CD4-positive, alpha-beta T cell treated with Interleukin-2 at 100 ng/mL for 4 hours (primary cell): ENCODE data around the gene CDK13.
A peak's percentile ranks its signal among the peaks of the same experiment; 100 is the strongest.
"Not testable (repeated sequence)": the region's sequence is repeated elsewhere in the genome, so short reads cannot be mapped to it uniquely, and the experiment has no call there.

Source experiments
- DNase-seq: peaks from one replicate; pipeline ENCODE4 v3.0.0-alpha.2; 2020; ENCODE audit warnings: low spot score

CDK13 gene

GRCh38 chr7:40098810-40099209, 148.8 kb downstream of the CDK13 start:
- DNase-seq = no peak

GRCh38 chr7:40099837-40100236, 149.8 kb downstream of the CDK13 start:
- no peak for DNase-seq

GRCh38 chr7:40101201-40101600, 151.1 kb downstream of the CDK13 start:
- DNase-seq = no peak

GRCh38 chr7:40102897-40103296, 152.8 kb downstream of the CDK13 start:
- no peak for DNase-seq

GRCh38 chr7:40105879-40106473, 155.9 kb downstream of the CDK13 start:
- no peak for DNase-seq

GRCh38 chr7:40115936-40116335, 165.9 kb downstream of the CDK13 start:
- no peak for DNase-seq

- not testable (repeated sequence) for DNase-seq
Measured at GRCh38 chr7:40117199-40117598, 167.1 kb downstream of the CDK13 start.

- DNase-seq = not testable (repeated sequence)
Measured at GRCh38 chr7:40118201-40118600, 168.1 kb downstream of the CDK13 start.

GRCh38 chr7:40120020-40120419, 170.0 kb downstream of the CDK13 start:
- DNase-seq = no peak

GRCh38 chr7:40122100-40122939, 172.3 kb downstream of the CDK13 start:
- not testable (repeated sequence) for DNase-seq

- DNase-seq = no peak
Measured at GRCh38 chr7:40122940-40123254, 172.8 kb downstream of the CDK13 start.

- peak; percentile 32 for DNase-seq
Measured at GRCh38 chr7:40133561-40134427, 183.7 kb downstream of the CDK13 start.

- peak; percentile 89 for DNase-seq
Measured at GRCh38 chr7:40134428-40135316, 184.6 kb downstream of the CDK13 start, which contains the start of the genes MPLKIP and SUGCT. Gene MPLKIP, minus strand, starts transcription at chr7:40134622. Its CDS starts 55 bp downstream, at chr7:40134567. Gene SUGCT, plus strand, starts transcription at chr7:40135005.

GRCh38 chr7:40135317-40135610, 185.2 kb downstream of the CDK13 start:
- peak; percentile 1 for DNase-seq

GRCh38 chr7:40137563-40137962, 187.5 kb downstream of the CDK13 start:
- no peak for DNase-seq

- DNase-seq = no peak
Measured at GRCh38 chr7:40138973-40139372, 188.9 kb downstream of the CDK13 start.

GRCh38 chr7:40139891-40140290, 189.8 kb downstream of the CDK13 start:
- DNase-seq = not testable (repeated sequence)

GRCh38 chr7:40141916-40142315, 191.9 kb downstream of the CDK13 start:
- not testable (repeated sequence) for DNase-seq

GRCh38 chr7:40145596-40146130, 195.6 kb downstream of the CDK13 start:
- DNase-seq = not testable (repeated sequence)

GRCh38 chr7:40147371-40148246, 197.6 kb downstream of the CDK13 start:
- no peak for DNase-seq

GRCh38 chr7:40148247-40148580, 198.2 kb downstream of the CDK13 start:
- not testable (repeated sequence) for DNase-seq
